Measurements from ENCODE around the gene ORMDL2.
A peak's percentile ranks its signal among the peaks of the same experiment; 100 is the strongest.

ORMDL2 gene

DNA sequence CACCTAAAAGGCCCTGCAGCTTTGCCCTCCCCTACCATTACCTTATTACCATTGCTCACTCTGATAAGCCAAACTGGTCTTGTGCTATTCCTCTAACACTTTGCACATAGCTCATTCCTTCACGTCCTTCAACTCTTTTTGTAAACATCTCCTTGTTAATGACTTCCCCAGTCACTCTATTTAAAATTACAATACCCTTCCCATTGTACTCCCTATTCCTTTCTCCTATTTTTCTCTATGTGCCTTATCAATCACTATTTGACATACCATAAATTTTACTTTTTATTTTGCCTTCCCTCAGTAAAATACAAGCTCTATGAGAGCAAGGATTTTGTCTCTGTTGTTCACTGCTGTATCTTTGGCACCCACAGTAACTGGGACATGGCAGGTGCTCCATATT, 5.8 kb upstream of the ORMDL2 start:
- Histone ChIP-seq H2AFZ (ENCODE audit: low read length) (no peak overlapping the region), H3K36me3 (ENCODE audit: insufficient read depth, low read length) (peaks cover 78% of the 10 kb centered on the region), H3K27me3 (ENCODE audit: insufficient read depth, low read length) (no peaks in the 10 kb centered on the region), H3K9me3 (ENCODE audit: low read length) (no peaks in the 10 kb centered on the region), H4K20me1 (ENCODE audit: insufficient read depth, low read length) (no peaks in the 10 kb centered on the region), H3K27ac (ENCODE audit: low read depth, low read length, poor library complexity, severe bottlenecking) (no peak overlapping the region), H3K4me3 (ENCODE audit: low read depth, low read length, poor library complexity, severe bottlenecking) (no peak overlapping the region), H3K79me2 (ENCODE audit: insufficient read depth, low read length) (peaks cover 98% of the 10 kb centered on the region), H3F3A (ENCODE audit: insufficient read depth, low read length) (no peaks in the 10 kb centered on the region), H3K4me2 (ENCODE audit: low read length) (no peak overlapping the region), H3K9ac (ENCODE audit: low read length) (no peak overlapping the region), H3K4me1 (ENCODE audit: insufficient read depth, low read length, severe bottlenecking) (peaks cover 17% of the 10 kb centered on the region), H3K9me2 (ENCODE audit: low read depth, low read length) (no peaks in the 10 kb centered on the region)
- TF ChIP-seq EZH2 (IDR thresholded peaks at IDR 0.05; ENCODE audit: borderline replicate concordance, low read length) (no peak), CTCF (IDR thresholded peaks at IDR 0.05; ENCODE audit: low read length) (no peak)

DNA sequence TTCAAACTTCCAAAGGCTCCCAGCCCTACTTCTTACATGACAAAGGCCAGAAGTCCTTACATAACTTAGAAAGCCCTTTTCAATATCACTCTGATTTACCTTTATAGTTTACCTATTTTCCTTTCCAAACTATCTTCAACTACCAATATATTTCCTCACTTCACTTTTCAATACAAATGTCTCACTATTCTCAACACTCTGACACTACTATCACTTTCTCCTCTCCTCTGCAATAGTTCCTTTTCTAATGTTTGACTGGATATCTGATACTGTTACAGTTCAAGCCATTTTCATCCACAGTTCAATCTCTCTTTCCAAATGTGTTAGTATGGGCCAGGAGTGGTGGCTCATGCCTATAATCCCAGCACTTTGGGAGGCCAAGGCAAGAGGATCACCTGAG, 3.6 kb upstream of the ORMDL2 start:
- Histone ChIP-seq H3K9me2 (ENCODE audit: low read depth, low read length) (no peaks in the 10 kb centered on the region), H3K27me3 (ENCODE audit: insufficient read depth, low read length) (no peaks in the 10 kb centered on the region), H3K4me3 (ENCODE audit: low read depth, low read length, poor library complexity, severe bottlenecking) (no peak overlapping the region), H3K9me3 (ENCODE audit: low read length) (no peaks in the 10 kb centered on the region), H3F3A (ENCODE audit: insufficient read depth, low read length) (no peaks in the 10 kb centered on the region), H2AFZ (ENCODE audit: low read length) (no peak overlapping the region), H3K9ac (ENCODE audit: low read length) (no peak overlapping the region), H3K27ac (ENCODE audit: low read depth, low read length, poor library complexity, severe bottlenecking) (no peak overlapping the region), H3K36me3 (ENCODE audit: insufficient read depth, low read length) (peaks cover 75% of the 10 kb centered on the region), H3K4me2 (ENCODE audit: low read length) (no peak overlapping the region), H4K20me1 (ENCODE audit: insufficient read depth, low read length) (no peaks in the 10 kb centered on the region), H3K4me1 (ENCODE audit: insufficient read depth, low read length, severe bottlenecking) (peaks cover 27% of the 10 kb centered on the region), H3K79me2 (ENCODE audit: insufficient read depth, low read length) (peaks cover 88% of the 10 kb centered on the region)
- no peak for TF ChIP-seq EZH2 (IDR thresholded peaks at IDR 0.05; ENCODE audit: borderline replicate concordance, low read length)
- TF ChIP-seq CTCF (IDR thresholded peaks at IDR 0.05; ENCODE audit: low read length) = no peak

DNA sequence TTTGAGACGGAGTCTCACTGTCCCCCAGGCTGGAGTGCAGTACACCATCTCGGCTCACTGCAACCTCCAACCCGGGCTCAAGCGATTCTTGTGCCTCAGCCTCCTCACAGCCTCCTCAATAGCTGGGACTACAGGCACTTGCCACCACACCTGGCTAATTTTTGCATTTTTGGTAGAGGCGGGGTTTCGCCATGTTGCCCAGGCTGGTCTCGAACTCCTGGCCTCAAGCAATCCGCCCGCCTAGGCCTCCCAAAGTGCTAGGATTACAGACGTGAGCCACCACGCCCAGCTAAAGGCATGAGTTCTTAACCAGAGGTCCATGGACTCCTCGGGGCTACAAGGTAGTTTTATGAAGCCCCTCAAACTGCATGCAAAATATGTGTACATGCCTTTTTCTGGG, 2.4 kb upstream of the ORMDL2 start:
- Histone ChIP-seq H4K20me1 (ENCODE audit: insufficient read depth, low read length) (no peaks in the 10 kb centered on the region), H3K4me2 (ENCODE audit: low read length) (peak overlapping the region; percentile 86), H3K36me3 (ENCODE audit: insufficient read depth, low read length) (peaks cover 78% of the 10 kb centered on the region), H3K4me1 (ENCODE audit: insufficient read depth, low read length, severe bottlenecking) (peaks cover 30% of the 10 kb centered on the region), H3K27ac (ENCODE audit: low read depth, low read length, poor library complexity, severe bottlenecking) (no peak overlapping the region), H2AFZ (ENCODE audit: low read length) (no peak overlapping the region), H3K27me3 (ENCODE audit: insufficient read depth, low read length) (no peaks in the 10 kb centered on the region), H3K9me3 (ENCODE audit: low read length) (no peaks in the 10 kb centered on the region), H3K9ac (ENCODE audit: low read length) (peak overlapping the region; percentile 99), H3F3A (ENCODE audit: insufficient read depth, low read length) (no peaks in the 10 kb centered on the region), H3K9me2 (ENCODE audit: low read depth, low read length) (no peaks in the 10 kb centered on the region), H3K4me3 (ENCODE audit: low read depth, low read length, poor library complexity, severe bottlenecking) (peak overlapping the region; percentile 98), H3K79me2 (ENCODE audit: insufficient read depth, low read length) (peaks cover 75% of the 10 kb centered on the region)
- TF ChIP-seq CTCF (IDR thresholded peaks at IDR 0.05; ENCODE audit: low read length) (no peak), EZH2 (IDR thresholded peaks at IDR 0.05; ENCODE audit: borderline replicate concordance, low read length) (no peak)

Data from OCI-LY1 (cell line).